Measurements from ENCODE around the gene SPRED2.

DNA sequence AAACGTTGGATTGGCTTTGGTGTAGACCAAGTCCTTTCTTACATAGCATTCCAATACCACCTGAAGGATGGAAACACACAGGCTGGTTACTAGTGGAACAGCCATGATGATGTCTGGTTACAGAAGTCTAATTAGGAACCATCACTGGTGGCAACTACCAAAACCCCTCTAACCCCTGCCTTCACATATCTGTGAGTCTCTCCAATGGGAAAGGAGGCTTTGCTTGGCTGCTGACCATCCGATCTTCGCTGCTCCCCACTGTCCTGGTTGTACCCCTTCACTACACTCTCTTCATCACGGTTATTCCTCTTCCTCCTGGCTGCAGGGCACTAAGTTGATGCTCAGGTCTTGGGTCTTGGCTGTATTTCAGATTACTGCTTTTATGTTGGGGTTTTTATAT, 97.7 kb downstream of the SPRED2 start:
- TF ChIP-seq POLR2A (IDR thresholded peaks at IDR 0.05; ENCODE audit: low read length) (no peak), GATA1 (IDR thresholded peaks at IDR 0.05; ENCODE audit: low read depth, low read length) (no peak)
